LNCAP (cell line): ENCODE data around the gene PTPN13.

ENCODE experiments used
- CTCF ChIP-seq: fragments of 450-650 bp; IDR thresholded peaks from 2 replicates; pipeline ENCODE4 v1.5.1; 2017; ENCODE audit warnings: mild to moderate bottlenecking

PTPN13 gene

DNA sequence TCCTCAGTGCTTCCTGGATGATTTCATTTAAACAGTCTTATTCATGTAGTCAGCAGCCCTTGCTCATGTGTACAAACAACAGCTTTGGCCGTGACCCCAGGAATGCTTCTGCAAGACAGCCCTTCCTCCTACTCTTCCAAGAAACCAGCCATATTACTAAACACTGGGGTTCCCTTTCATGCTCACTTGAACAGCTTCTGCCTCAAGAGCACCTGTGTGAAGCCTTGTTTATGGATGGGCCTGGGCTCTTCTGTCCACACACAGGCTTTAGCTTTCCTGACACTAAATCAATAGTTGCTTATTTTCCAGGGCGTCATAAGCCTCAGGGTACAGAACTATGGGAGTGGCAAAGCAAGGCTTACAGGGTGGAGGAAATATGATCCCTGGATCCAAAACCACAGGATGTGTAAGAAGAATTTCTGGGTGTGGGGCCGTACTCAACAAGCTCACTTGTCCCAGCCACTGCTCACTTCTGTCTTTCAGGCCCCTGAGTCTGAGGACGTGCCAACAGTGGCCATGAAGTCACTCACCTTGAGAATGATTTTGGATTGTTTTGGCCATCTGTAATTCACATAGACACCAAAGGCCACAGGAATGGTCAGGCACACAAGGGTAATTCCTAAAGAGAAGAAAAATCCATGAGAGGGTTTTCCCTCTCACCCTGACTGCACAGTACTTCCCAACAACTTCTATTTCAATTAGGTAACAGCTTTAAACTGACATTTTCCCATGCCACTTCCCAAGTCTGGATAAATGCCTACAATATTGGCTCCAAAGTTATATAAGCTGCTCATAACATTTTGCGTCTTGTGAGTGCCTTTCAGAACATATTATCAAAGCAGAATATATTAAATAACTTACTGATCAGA, 237.4 kb downstream of the PTPN13 start:
- no peak for TF ChIP-seq CTCF

DNA sequence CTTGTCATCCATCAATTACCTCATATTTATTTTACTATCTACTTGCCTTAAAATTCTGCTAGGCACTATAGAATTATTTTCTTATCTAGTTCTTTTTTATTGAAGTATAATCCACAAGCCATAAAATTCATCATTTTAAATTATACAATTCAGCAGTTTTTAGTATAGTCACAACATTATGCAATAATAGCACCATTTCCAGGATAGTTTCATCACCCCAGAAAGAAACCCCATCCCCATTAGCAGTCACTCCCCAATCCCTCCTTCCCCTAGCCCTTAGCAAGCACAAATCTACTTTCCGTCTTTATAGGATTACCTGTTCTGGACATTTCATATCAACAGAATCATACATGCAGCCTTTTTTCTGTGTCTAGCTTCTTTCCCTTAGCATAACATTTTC, 239.5 kb downstream of the PTPN13 start:
- no peak for TF ChIP-seq CTCF

DNA sequence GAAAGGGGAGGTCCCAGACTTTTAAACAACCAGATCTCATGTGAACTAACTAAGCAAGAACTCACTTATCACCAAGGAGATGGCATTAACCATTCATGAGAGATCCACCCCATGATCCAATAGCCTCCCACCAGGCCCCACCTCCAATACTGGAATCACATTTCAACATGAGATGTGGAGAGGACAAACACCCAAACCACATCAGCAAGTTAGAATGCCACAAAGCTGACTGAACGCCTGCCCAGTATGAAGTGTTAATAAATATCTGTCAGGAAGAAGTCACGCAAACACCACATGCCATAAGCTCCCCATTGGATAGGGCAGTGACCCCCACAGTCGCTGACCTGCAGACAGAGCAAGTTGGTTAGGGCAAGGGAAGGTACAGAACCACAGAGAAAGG, 240.8 kb downstream of the PTPN13 start:
- TF ChIP-seq CTCF: no peak

- TF ChIP-seq CTCF: no peak
These were observed 241.6 kb downstream of the PTPN13 start for GRCh38 chr4:86835677-86836076.

DNA sequence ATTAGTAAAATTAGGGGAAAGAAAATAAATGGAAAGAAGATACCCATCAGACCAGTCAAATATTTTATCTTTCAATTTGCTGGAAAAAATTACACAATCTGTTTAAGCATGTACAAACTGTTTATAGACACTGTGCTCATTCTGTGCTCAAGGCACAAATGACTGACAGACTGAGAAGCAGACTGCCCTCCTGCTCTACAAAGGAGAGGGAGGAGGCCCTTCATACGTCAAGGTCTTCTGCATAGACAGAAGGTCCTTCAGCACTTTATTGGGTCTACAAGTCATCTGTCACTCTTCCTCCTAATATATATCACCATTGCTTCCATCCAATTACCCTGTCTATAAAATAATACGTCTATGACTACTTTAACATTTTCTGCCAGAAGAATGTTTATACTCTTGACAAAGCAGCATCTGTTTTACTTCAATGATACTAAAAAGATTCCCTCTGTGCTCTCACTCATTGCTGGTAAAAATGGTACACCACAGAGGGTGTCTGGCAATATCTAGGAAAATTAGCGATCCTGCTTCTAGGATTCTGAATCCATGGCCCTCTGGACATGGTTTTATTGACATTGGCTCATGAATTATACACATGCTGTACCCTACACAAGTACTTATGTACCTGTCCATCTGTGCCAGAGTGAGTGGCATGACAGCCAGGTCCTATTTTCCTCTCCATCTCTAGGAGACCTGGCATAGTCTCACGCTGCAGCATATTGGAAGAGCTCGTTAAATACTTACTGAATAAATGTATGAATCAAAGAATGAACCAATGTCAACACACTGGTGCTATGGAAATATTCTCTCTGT, 243.8 kb downstream of the PTPN13 start:
- TF ChIP-seq CTCF: no peak

- no peak for TF ChIP-seq CTCF
These were observed 246.7 kb downstream of the PTPN13 start for GRCh38 chr4:86840858-86841257.

GRCh38 chr4:86841309-86841708, 247.2 kb downstream of the PTPN13 start:
- no peak for TF ChIP-seq CTCF
